HUES6 (cell line): ENCODE results near the gene CACNA1I.

Experiments used
- H3K27ac ChIP-seq: 2 replicates; pipeline ENCODE4 v1.7.0; 2013; ENCODE audit warnings: low read depth, mild to moderate bottlenecking, low read length, inconsistent platforms
- H3K27me3 ChIP-seq: 2 replicates; pipeline ENCODE4 v1.6.1; 2013; ENCODE audit warnings: low read length; ENCODE audit not compliant: control insufficient read depth, insufficient read depth
- H3K36me3 ChIP-seq: 2 replicates; pipeline ENCODE4 v1.6.1; 2013; ENCODE audit warnings: low read length; ENCODE audit not compliant: control insufficient read depth, insufficient read depth
- H3K4me1 ChIP-seq: 2 replicates; pipeline ENCODE4 v1.6.1; 2013; ENCODE audit warnings: low read length; ENCODE audit not compliant: control insufficient read depth, insufficient read depth
- H3K4me3 ChIP-seq: 2 replicates; pipeline ENCODE4 v1.5.1; 2013; ENCODE audit warnings: low read depth, low read length
- H3K9ac ChIP-seq: one replicate; pipeline ENCODE4 v1.6.1; 2013; ENCODE audit warnings: mild to moderate bottlenecking, low read length
- H3K9me3 ChIP-seq: 2 replicates; pipeline ENCODE4 v1.6.1; 2013; ENCODE audit warnings: low read depth, low read length; ENCODE audit not compliant: control insufficient read depth, insufficient read depth

CACNA1I gene

GRCh38 chr22:39734866-39735265 lies 164.3 kb downstream of the CACNA1I start:
- H3K9me3 ChIP-seq = peaks cover 8% of the 10 kb centered on the region; the same call in 1 of the 2 replicates
- no peak overlapping the region for H3K27ac ChIP-seq
- H3K27me3 ChIP-seq = no peaks in the 10 kb centered on the region
- no peak overlapping the region for H3K4me3 ChIP-seq
- H3K4me1 ChIP-seq = peaks cover 10% of the 10 kb centered on the region
- no peak overlapping the region for H3K9ac ChIP-seq
- H3K36me3 ChIP-seq = no peaks in the 10 kb centered on the region

DNA sequence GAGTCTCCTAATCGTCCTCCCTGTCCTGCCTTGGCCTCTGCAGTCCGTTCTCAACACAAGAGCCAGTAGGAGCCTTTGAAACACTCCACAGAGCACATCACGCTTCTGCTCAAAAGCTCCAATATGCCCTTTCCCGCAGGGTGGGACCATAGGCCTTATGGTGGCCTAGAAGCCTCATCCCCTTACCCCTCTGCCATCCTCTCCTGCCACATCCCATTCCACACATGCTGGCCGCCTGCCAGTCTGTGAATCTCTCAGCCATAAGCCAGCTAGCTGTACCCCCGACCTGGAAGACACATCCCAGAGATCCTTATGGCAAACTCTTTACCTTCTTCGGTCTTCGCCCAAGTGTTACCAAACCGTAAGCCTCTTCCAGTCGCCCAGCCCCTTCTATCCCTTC lies 165.2 kb downstream of the CACNA1I start:
- peaks cover 10% of the 10 kb centered on the region for H3K4me1 ChIP-seq
- H3K9me3 ChIP-seq = peaks cover 8% of the 10 kb centered on the region; the same call in 1 of the 2 replicates
- no peak overlapping the region for H3K27ac ChIP-seq
- no peak overlapping the region for H3K9ac ChIP-seq
- no peaks in the 10 kb centered on the region for H3K27me3 ChIP-seq
- no peak overlapping the region for H3K4me3 ChIP-seq
- H3K36me3 ChIP-seq = no peaks in the 10 kb centered on the region

DNA sequence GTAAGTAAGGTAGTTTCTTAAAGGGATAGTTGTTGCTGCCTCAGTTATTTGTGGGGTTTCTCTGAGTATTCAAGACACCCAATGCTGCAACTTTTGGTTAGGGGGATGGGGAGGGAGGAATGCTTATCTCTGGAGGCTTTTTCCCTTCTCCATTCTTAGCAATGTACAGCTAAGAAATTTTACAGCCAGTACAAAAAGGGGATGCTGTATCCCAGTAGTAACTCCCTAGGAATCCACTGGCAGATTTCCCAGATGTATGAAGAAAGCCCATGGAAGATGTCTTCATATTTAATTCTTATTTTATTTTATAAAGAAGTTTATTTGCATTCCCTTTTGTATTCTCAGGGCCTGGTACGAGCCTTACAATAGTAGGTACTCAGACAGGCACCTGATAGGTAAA lies 168.2 kb downstream of the CACNA1I start:
- H3K9me3 ChIP-seq = peaks cover 8% of the 10 kb centered on the region; the same call in 1 of the 2 replicates
- H3K4me1 ChIP-seq = no peaks in the 10 kb centered on the region

More for the DNA sequence above, 168.2 kb downstream of the CACNA1I start:
- Histone ChIP-seq H3K27ac (no peak overlapping the region), H3K9ac (no peak overlapping the region), H3K36me3 (no peaks in the 10 kb centered on the region), H3K27me3 (no peaks in the 10 kb centered on the region), H3K4me3 (no peak overlapping the region)
